Measurements from ENCODE around the gene RPF1. TPM values are rescaled to one million over a fixed set of nuclear protein-coding genes. Genes with fewer than 3 reads are reported as not detected.
"Not testable (repeated sequence)": the region's sequence is repeated elsewhere in the genome, so short reads cannot be mapped to it uniquely, and the experiment has no call there.

Gene RPF1
- polyA plus RNA-seq, 3 donors = 11.9 to 25.4 (median 23.8) TPM

GRCh38 chr1:84506729-84507453, 27.8 kb downstream of the RPF1 start:
- Mint-ChIP-seq H3K27me3 (ENCODE audit: low read depth in 3 of 3) (no peaks in the 10 kb centered on the region), H3K36me3 (peaks cover 16 to 22% of the 10 kb centered on the region in 2 donors), H3K4me1 (peaks cover 23% of the 10 kb centered on the region), H3K9me3 (peaks cover 0 to 9% (median 5%) of the 10 kb centered on the region in 7 donors), H3K4me3 (peak overlapping the region; percentile 98 to 100), H3K27ac (peak overlapping the region; percentile 98 to 100 (median 100))
- peak overlapping the region; percentile 73 for H2AFZ ChIP-seq (ENCODE audit: insufficient read depth, low read depth, low read length, poor library complexity, severe bottlenecking)
- no peaks in the 10 kb centered on the region for H3K9me3 ChIP-seq (replicated peaks in 1 of 2; ENCODE audit: control insufficient read depth in 1 of 2, insufficient read depth in 1 of 2, low read length in 2 of 2)
- intact Hi-C loops (cut with micrococcal nuclease) = loop anchor here (2.0 to 10.0 kb wide), 4 partner anchors 62 to 70 kb away; partner anchors contain the start of gene CTBS (in 1 of the 2)
- peak in 2 of 3 donors; percentile 8 to 21 for DNase-seq
- H3K36me3 ChIP-seq (replicated peaks in 1 of 2; ENCODE audit: control insufficient read depth in 1 of 2, insufficient read depth in 2 of 2, low read length in 2 of 2) = peaks cover 2 to 5% of the 10 kb centered on the region in 2 donors
- no peak for TF ChIP-seq CTCF (IDR thresholded peaks at IDR 0.05)
- H3K4me1 ChIP-seq (ENCODE audit: control insufficient read depth in 1 of 2, insufficient read depth in 2 of 2, low read length in 2 of 2) = peaks cover 26 to 40% of the 10 kb centered on the region in 2 donors
- peak overlapping the region; percentile 77 for H3K4me2 ChIP-seq (replicated peaks; ENCODE audit: extremely low read depth, low read length, poor library complexity, severe bottlenecking)
- peak overlapping the region; percentile 94 to 97 for H3K27ac ChIP-seq (ENCODE audit: low read depth in 1 of 2, low read length in 2 of 2)
- peak overlapping the region; percentile 78 to 99 (median 97) for H3K4me3 ChIP-seq (replicated peaks in 1 of 3; ENCODE audit: low read depth in 2 of 3, low read length in 3 of 3)
- H3K27me3 ChIP-seq (ENCODE audit: control insufficient read depth in 2 of 2, insufficient read depth in 2 of 2, low read length in 2 of 2) = no peaks in the 10 kb centered on the region
- peak overlapping the region; percentile 96 for H3K9ac ChIP-seq (ENCODE audit: insufficient read depth, low read length, poor library complexity, severe bottlenecking)
- peaks cover 58% of the 10 kb centered on the region for H3K79me2 ChIP-seq (ENCODE audit: insufficient read depth, low read length)
- 0% methylated on average over 4 of the region's 26 CpGs for WGBS (ENCODE audit: insufficient coverage)
- peaks cover 35% of the 10 kb centered on the region for H4K20me1 ChIP-seq (ENCODE audit: insufficient read depth, low read length)

GRCh38 chr1:84507887-84508286, 28.8 kb downstream of the RPF1 start:
- intact Hi-C loops (cut with micrococcal nuclease) = loop anchor here (2.0 to 10.0 kb wide), 4 partner anchors 63 to 71 kb away; partner anchors contain the start of gene CTBS (in 1 of the 2)
- not testable (repeated sequence) for H3K27me3 ChIP-seq (ENCODE audit: control insufficient read depth in 2 of 2, insufficient read depth in 2 of 2, low read length in 2 of 2); H2AFZ ChIP-seq (ENCODE audit: insufficient read depth, low read depth, low read length, poor library complexity, severe bottlenecking); H3K9ac ChIP-seq (ENCODE audit: insufficient read depth, low read length, poor library complexity, severe bottlenecking); DNase-seq; H3K9me3 ChIP-seq (replicated peaks in 1 of 2; ENCODE audit: control insufficient read depth in 1 of 2, insufficient read depth in 1 of 2, low read length in 2 of 2); H3K4me3 Mint-ChIP-seq; H3K4me3 ChIP-seq (replicated peaks in 1 of 3; ENCODE audit: low read depth in 2 of 3, low read length in 3 of 3); H3K4me2 ChIP-seq (replicated peaks; ENCODE audit: extremely low read depth, low read length, poor library complexity, severe bottlenecking); H3K36me3 ChIP-seq (replicated peaks in 1 of 2; ENCODE audit: control insufficient read depth in 1 of 2, insufficient read depth in 2 of 2, low read length in 2 of 2); H3K27me3 Mint-ChIP-seq (ENCODE audit: low read depth in 3 of 3); H3K9me3 Mint-ChIP-seq; H3K27ac ChIP-seq (ENCODE audit: low read depth in 1 of 2, low read length in 2 of 2)
- H3K79me2 ChIP-seq (ENCODE audit: insufficient read depth, low read length) = peaks cover 48% of the 10 kb centered on the region
- peaks cover 20% of the 10 kb centered on the region for H3K4me1 Mint-ChIP-seq
- H3K27ac Mint-ChIP-seq = peak overlapping the region in 1 of 7 donors; percentile 40
- peaks cover 24 to 36% of the 10 kb centered on the region in 2 donors for H3K4me1 ChIP-seq (ENCODE audit: control insufficient read depth in 1 of 2, insufficient read depth in 2 of 2, low read length in 2 of 2)
- peaks cover 16 to 20% of the 10 kb centered on the region in 2 donors for H3K36me3 Mint-ChIP-seq
- 93% methylated on average over 9 of the region's 14 CpGs for WGBS (ENCODE audit: insufficient coverage)
- peaks cover 25% of the 10 kb centered on the region for H4K20me1 ChIP-seq (ENCODE audit: insufficient read depth, low read length)
